NCI-H510A treated with DMSO at 0.1 percent for 48 hours (cell line): Measurements from ENCODE around the gene TBR1.

Experiments used
- DNase-seq: peaks from one replicate; lab custom pipeline; 2025; lab: John Stamatoyannopoulos, UW

Gene TBR1

GRCh38 chr2:161427664-161428587, 11.8 kb downstream of the TBR1 start:
- no peak for DNase-seq

GRCh38 chr2:161430386-161430785, 14.3 kb downstream of the TBR1 start:
- no peak for DNase-seq

DNA sequence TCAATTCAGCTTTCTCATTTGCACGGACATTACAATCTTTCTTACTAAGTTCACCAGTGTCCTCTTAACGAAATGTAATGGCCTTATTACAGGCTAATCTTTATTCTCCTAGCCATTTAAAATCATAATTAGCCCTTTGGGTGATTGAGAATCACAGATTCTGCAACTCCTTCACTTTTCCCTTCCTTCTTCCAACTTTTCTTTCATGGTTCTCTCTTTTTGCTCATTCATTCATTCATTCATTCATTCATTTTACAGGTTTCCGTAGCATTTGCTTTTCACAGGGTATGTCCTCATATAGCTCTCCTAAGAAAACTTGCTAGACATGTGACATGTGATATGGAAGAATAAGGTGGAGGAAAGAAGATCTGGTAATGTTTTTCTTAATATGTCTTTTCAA, 16.0 kb downstream of the TBR1 start:
- DNase-seq: no peak

DNA sequence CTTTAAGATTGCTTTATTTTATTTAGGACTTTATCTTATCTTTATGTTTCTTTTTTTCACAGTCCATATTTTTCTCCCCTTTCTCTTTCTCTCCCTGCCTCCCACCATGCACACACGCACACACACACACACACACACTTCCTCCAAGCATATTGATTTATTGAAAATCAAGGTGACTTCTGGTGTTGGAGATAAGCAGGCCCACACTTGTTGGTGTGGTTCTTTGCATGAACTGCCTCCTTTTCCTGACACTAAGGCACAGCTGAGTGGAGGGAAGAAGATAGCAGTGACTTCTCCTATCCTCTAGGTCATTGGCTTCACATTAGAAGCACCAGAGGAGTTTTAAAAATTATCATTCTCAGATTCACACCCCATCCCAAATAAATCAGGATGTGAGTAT, 18.0 kb downstream of the TBR1 start:
- no peak for DNase-seq

DNA sequence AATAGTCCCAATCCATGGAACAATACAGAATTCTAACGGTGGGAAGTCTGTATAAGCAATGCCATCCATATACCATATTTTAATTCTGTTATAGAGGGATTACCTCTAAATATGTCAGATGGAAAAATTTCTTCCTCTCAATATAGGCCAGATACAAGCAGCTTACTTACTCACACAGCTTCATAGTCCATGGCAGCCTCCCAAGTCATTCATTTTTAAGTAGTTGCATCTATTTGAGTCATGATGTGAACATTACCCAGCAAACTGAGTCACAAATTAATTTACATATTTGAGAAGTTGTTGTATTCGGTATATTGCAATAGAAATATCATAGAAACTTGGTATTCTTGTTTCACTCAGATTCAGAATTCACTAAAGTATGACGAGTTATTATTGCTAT, 20.3 kb downstream of the TBR1 start:
- no peak for DNase-seq

- no peak for DNase-seq
Observed at GRCh38 chr2:161438598-161438997, 22.5 kb downstream of the TBR1 start.

DNA sequence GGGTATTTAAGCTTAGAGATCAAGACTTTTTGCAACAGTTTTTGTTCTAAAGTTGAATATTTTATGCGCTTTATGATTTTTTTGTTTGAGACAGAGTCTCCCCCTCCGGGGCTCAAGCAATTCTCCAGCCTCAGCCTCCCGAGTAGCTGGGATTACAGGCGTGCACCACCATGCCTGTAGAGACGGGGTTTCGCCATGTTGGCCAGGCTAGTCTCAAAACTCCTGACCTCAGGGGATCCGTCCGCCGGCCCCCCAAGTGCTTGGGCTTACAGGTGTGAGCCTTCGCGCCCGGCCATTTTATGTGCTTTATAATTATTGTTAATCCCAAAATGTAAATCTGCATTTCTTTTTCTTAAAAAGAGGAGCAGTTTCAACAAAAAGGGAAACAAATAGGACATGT, 29.0 kb downstream of the TBR1 start:
- DNase-seq: no peak

- no peak for DNase-seq
Observed at GRCh38 chr2:161448431-161448830, 32.3 kb downstream of the TBR1 start.

DNA sequence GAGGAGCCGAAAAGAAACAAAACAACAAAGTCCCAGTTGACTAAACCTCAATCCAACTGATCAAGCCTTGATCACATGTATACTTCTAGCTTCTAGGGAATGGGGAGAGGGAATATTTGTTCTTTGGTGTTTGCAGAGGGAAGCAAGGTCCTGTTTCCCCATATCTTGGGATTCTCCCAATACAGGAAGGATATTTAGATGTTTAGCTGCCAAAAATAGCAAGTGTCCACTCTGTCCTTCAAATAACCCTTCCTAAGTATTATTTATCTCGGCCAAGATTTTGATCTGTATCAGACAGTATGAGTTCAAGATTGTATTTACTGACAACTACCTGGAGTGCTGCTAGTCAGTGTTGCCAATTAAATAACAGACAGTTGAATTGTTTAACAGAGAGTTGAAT, 55.5 kb downstream of the TBR1 start:
- DNase-seq: no peak

GRCh38 chr2:161474920-161475319, 58.8 kb downstream of the TBR1 start:
- no peak for DNase-seq
